ENCODE measurements around the gene NAT8.
"Not testable (repeated sequence)": the region's sequence is repeated elsewhere in the genome, so short reads cannot be mapped to it uniquely, and the experiment has no call there.

Gene NAT8

DNA sequence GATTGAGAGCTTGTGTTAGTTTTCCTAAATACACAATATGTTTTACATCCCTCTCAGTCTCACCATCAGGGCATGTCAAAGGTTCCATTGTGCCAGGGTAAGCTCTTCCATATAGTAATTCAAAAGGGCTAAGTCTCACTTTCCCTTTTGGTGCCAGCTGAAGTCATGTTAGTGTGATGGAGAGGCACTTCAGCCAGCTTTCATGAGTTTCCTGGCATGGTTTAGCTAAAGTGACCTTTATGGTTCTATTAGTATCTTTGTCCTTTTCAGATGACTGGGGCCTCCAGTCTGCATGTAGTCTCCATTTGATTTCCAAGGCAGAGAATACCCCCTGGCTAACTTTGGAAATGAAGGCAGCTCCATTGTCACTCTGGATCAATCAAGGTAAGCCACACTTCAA lies 27.2 kb downstream of the NAT8 start:
- TF ChIP-seq, protein P1, sequence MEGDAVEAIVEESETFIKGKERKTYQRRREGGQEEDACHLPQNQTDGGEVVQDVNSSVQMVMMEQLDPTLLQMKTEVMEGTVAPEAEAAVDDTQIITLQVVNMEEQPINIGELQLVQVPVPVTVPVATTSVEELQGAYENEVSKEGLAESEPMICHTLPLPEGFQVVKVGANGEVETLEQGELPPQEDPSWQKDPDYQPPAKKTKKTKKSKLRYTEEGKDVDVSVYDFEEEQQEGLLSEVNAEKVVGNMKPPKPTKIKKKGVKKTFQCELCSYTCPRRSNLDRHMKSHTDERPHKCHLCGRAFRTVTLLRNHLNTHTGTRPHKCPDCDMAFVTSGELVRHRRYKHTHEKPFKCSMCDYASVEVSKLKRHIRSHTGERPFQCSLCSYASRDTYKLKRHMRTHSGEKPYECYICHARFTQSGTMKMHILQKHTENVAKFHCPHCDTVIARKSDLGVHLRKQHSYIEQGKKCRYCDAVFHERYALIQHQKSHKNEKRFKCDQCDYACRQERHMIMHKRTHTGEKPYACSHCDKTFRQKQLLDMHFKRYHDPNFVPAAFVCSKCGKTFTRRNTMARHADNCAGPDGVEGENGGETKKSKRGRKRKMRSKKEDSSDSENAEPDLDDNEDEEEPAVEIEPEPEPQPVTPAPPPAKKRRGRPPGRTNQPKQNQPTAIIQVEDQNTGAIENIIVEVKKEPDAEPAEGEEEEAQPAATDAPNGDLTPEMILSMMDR (IDR thresholded peaks at IDR 0.05; ENCODE audit: poor library complexity, severe bottlenecking): no peak
- Histone ChIP-seq H3K4me3 (ENCODE audit: severe bottlenecking) (no peak overlapping the region), H3K4me1 (ENCODE audit: insufficient read depth, poor library complexity, severe bottlenecking) (no peaks in the 10 kb centered on the region), H3K27me3 (ENCODE audit: insufficient read depth, poor library complexity, severe bottlenecking) (no peaks in the 10 kb centered on the region), H3K36me3 (ENCODE audit: low read depth) (no peaks in the 10 kb centered on the region), H3K9me3 (ENCODE audit: severe bottlenecking) (no peaks in the 10 kb centered on the region), H3K27ac (ENCODE audit: poor library complexity, severe bottlenecking) (no peak overlapping the region)
- DNase-seq (ENCODE audit: low spot score) (no peak), ATAC-seq (ENCODE audit: low read depth) (no peak)

DNA sequence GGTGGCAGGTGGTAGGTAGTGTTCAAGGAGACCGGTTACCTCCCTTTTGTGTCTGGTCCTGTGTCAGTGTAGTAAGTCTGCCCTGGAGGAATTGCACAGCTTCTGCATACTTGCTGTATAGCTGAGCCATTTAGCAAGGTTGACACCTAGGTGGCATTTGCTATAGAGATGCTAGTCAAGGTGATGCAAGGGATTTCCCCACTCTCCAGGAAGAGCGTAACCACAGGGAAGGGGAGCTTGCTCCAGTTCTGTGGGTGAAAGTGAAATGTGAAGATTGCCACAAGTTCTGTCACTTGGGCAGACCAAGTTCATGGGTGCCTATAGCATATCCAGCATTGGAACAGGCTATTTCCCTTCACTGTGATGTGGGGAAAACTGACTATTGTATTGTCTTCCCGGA lies 28.1 kb downstream of the NAT8 start:
- Histone ChIP-seq H3K27me3 (ENCODE audit: insufficient read depth, poor library complexity, severe bottlenecking) (no peaks in the 10 kb centered on the region), H3K4me3 (ENCODE audit: severe bottlenecking) (no peak overlapping the region), H3K4me1 (ENCODE audit: insufficient read depth, poor library complexity, severe bottlenecking) (no peaks in the 10 kb centered on the region), H3K36me3 (ENCODE audit: low read depth) (no peaks in the 10 kb centered on the region), H3K9me3 (ENCODE audit: severe bottlenecking) (no peaks in the 10 kb centered on the region), H3K27ac (ENCODE audit: poor library complexity, severe bottlenecking) (no peak overlapping the region)
- no peak for ATAC-seq (ENCODE audit: low read depth)
- no peak for DNase-seq (ENCODE audit: low spot score)
- TF ChIP-seq, protein P1 (IDR thresholded peaks at IDR 0.05; ENCODE audit: poor library complexity, severe bottlenecking): no peak

DNA sequence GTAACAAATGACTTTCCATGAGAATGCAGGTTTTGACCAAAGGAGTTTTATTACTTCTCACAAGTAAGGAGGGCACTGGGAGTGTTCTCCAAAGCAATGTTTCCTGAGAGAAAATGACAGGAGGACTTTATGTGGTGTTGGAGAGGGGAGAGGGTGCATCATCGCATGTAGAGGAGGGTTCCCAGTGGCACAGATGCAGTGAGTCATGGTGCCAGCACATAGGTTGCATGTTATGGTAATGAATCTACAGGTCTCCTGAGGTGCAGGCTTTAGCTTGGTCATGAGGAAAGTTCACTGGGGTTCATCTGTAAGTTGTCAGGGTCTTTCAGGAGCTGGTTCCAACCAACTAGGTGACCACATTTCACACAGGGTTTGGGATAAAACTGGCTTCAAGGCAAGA lies 30.4 kb downstream of the NAT8 start:
- no peak for DNase-seq (ENCODE audit: low spot score)
- peak; percentile 40; the same call in 2 of the 3 replicates for ATAC-seq (ENCODE audit: low read depth)
- no peaks in the 10 kb centered on the region for H3K36me3 ChIP-seq (ENCODE audit: low read depth)

DNA sequence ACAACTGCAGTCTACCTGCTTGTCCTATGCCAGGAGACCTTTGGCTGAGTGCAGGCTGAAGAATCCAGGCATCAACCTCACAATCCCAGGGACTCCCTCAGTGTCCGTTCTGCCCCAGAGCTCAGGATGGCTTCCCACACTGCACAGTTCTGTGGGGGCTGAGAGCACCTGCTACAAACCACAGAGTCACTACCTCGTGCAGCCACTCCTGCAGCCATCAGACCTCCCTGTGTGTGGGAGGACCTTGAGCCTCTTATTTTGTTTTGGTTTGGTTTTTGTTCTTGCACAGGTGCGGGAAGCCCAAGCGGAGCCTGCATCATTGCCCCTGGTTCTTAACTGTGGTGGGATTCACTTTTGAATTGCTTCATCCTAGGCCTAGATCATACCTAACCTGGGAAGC lies 31.0 kb downstream of the NAT8 start:
- ATAC-seq (ENCODE audit: low read depth): no peak
- H3K27me3 ChIP-seq (ENCODE audit: insufficient read depth, poor library complexity, severe bottlenecking): no peaks in the 10 kb centered on the region
- no peaks in the 10 kb centered on the region for H3K9me3 ChIP-seq (ENCODE audit: severe bottlenecking)
- H3K4me1 ChIP-seq (ENCODE audit: insufficient read depth, poor library complexity, severe bottlenecking): no peaks in the 10 kb centered on the region
- no peak overlapping the region for H3K27ac ChIP-seq (ENCODE audit: poor library complexity, severe bottlenecking)
- no peak overlapping the region for H3K4me3 ChIP-seq (ENCODE audit: severe bottlenecking)
- TF ChIP-seq, protein P1 (IDR thresholded peaks at IDR 0.05; ENCODE audit: poor library complexity, severe bottlenecking): no peak
- no peaks in the 10 kb centered on the region for H3K36me3 ChIP-seq (ENCODE audit: low read depth)
- no peak for DNase-seq (ENCODE audit: low spot score)

More for the DNA sequence above, 30.4 kb downstream of the NAT8 start:
- TF ChIP-seq, protein P1 (IDR thresholded peaks at IDR 0.05; ENCODE audit: poor library complexity, severe bottlenecking): no peak
- Histone ChIP-seq H3K4me3 (ENCODE audit: severe bottlenecking) (no peak overlapping the region), H3K4me1 (ENCODE audit: insufficient read depth, poor library complexity, severe bottlenecking) (no peaks in the 10 kb centered on the region), H3K27me3 (ENCODE audit: insufficient read depth, poor library complexity, severe bottlenecking) (no peaks in the 10 kb centered on the region), H3K27ac (ENCODE audit: poor library complexity, severe bottlenecking) (no peak overlapping the region), H3K9me3 (ENCODE audit: severe bottlenecking) (no peaks in the 10 kb centered on the region)

DNA sequence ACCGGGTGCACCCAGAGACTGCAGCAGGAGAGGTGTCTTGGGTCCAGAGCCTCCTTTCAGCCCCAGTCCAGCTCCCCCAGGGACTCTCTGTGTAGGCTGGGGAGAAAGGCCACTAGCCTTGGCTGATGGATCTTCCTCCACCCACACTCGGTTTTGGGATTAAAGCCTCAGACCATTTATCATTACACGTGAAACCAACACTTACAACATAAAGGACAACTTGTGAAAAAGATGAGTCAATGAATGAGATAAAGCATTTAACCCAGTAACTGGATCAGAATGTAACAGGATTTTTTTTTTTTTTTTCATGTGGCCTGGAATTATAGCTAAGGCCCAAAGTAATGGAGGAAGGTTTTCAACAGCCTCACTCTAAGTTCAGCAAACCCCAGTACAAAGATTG lies 32.1 kb downstream of the NAT8 start:
- no peak overlapping the region for H3K4me3 ChIP-seq (ENCODE audit: severe bottlenecking)
- no peaks in the 10 kb centered on the region for H3K27me3 ChIP-seq (ENCODE audit: insufficient read depth, poor library complexity, severe bottlenecking)
- H3K27ac ChIP-seq (ENCODE audit: poor library complexity, severe bottlenecking): no peak overlapping the region
- H3K9me3 ChIP-seq (ENCODE audit: severe bottlenecking): no peaks in the 10 kb centered on the region
- TF ChIP-seq, protein P1 (IDR thresholded peaks at IDR 0.05; ENCODE audit: poor library complexity, severe bottlenecking): no peak
- DNase-seq (ENCODE audit: low spot score) (no peak), ATAC-seq (ENCODE audit: low read depth) (no peak)
- no peaks in the 10 kb centered on the region for H3K4me1 ChIP-seq (ENCODE audit: insufficient read depth, poor library complexity, severe bottlenecking)
- H3K36me3 ChIP-seq (ENCODE audit: low read depth): no peaks in the 10 kb centered on the region

DNA sequence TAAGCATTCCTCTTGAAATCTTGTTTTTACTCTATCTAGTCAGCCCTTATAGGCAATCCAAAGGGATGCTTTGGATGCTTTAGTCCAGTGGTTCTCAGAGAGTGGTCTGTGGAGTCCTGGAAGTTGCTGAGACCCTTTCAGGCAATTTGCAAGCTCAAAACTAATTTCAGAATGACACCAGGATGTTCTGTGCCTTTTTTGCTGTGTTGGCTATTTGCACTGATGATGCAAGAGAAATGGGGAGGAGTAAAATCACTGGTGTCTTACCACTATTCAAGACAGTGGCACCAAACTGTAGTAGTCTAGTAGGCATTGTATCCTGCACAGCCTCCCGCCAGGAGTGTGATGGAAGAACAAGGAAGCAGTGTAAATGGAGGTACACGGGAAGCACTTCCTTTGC lies 37.6 kb downstream of the NAT8 start:
- H3K4me1 ChIP-seq (ENCODE audit: insufficient read depth, poor library complexity, severe bottlenecking); ATAC-seq (ENCODE audit: low read depth); H3K4me3 ChIP-seq (ENCODE audit: severe bottlenecking); H3K27ac ChIP-seq (ENCODE audit: poor library complexity, severe bottlenecking); H3K36me3 ChIP-seq (ENCODE audit: low read depth); H3K27me3 ChIP-seq (ENCODE audit: insufficient read depth, poor library complexity, severe bottlenecking); DNase-seq (ENCODE audit: low spot score); H3K9me3 ChIP-seq (ENCODE audit: severe bottlenecking): not testable (repeated sequence)

DNA sequence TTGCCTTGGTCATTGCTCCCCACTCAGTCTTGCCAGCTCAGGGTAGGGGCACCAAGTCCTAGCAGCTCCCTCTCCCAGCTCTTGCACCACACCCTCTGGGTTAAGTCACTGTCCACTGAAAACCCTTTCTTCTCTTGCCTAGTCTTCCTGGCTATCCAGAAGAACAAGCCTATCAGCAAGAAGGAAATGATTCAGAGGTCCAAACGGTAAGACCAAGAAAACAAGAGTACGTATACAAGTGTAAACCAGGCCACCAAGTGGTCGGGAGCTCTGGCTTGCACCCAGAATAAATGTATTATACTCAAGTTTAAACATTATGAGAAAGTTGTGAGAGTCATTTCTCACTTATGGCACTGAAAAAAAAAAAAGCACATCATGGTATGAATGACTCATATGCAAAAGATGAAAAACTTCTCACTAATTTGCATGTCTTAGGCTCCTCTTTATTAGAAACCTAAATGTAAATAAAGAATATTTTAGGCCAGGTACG lies 39.1 kb downstream of the NAT8 start:
- ATAC-seq (ENCODE audit: low read depth); DNase-seq (ENCODE audit: low spot score): not testable (repeated sequence)

More for the DNA sequence above, 39.1 kb downstream of the NAT8 start:
- not testable (repeated sequence) for H3K9me3 ChIP-seq (ENCODE audit: severe bottlenecking); H3K27me3 ChIP-seq (ENCODE audit: insufficient read depth, poor library complexity, severe bottlenecking); H3K27ac ChIP-seq (ENCODE audit: poor library complexity, severe bottlenecking); H3K4me1 ChIP-seq (ENCODE audit: insufficient read depth, poor library complexity, severe bottlenecking); H3K4me3 ChIP-seq (ENCODE audit: severe bottlenecking); H3K36me3 ChIP-seq (ENCODE audit: low read depth)
